ENCODE results near the gene ZNF48.

ZNF48 gene

DNA sequence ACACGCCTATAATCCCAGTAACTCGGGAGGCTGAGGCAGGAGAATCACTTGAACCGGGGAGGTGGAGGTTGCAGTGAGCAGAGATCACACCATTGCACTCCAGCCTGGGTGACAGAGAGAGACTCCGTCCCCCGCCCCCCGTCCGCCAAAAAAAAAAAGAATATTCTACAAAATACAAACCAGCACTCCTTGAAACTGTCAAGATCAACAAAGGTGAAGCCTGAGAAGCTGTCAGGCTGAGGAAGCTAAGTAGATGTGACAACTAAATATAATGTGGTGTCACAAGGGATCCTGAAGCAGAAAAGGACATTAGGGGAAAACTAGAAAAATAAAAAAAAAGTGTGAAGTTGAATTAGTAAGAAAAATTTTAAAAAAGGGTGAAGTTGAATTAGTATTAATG lies 46.3 kb upstream of the ZNF48 start:
- Histone ChIP-seq H3K27ac (ENCODE audit: low read length) (no peak overlapping the region), H4K20me1 (ENCODE audit: insufficient read depth, low read length) (no peaks in the 10 kb centered on the region), H2AFZ (ENCODE audit: low read length) (no peak overlapping the region), H3K79me2 (ENCODE audit: low read length) (peaks cover 22% of the 10 kb centered on the region), H3K27me3 (replicated peaks; ENCODE audit: insufficient read depth, low read length) (no peaks in the 10 kb centered on the region), H3F3A (ENCODE audit: insufficient read depth, low read length) (no peaks in the 10 kb centered on the region), H3K36me3 (replicated peaks; ENCODE audit: insufficient read depth, low read length) (peaks cover 2% of the 10 kb centered on the region; the same call in 1 of the 2 replicates), H3K9me2 (replicated peaks; ENCODE audit: insufficient read depth, low read length) (no peaks in the 10 kb centered on the region), H3K4me2 (ENCODE audit: low read depth, low read length) (no peak overlapping the region), H3K4me3 (ENCODE audit: low read length) (no peak overlapping the region), H3K9ac (ENCODE audit: low read length) (no peak overlapping the region), H3K4me1 (ENCODE audit: low read length) (peaks cover 12% of the 10 kb centered on the region), H3K9me3 (replicated peaks; ENCODE audit: insufficient read depth, low read length) (no peaks in the 10 kb centered on the region)
- no peak for DNase-seq
- TF ChIP-seq, protein P1, sequence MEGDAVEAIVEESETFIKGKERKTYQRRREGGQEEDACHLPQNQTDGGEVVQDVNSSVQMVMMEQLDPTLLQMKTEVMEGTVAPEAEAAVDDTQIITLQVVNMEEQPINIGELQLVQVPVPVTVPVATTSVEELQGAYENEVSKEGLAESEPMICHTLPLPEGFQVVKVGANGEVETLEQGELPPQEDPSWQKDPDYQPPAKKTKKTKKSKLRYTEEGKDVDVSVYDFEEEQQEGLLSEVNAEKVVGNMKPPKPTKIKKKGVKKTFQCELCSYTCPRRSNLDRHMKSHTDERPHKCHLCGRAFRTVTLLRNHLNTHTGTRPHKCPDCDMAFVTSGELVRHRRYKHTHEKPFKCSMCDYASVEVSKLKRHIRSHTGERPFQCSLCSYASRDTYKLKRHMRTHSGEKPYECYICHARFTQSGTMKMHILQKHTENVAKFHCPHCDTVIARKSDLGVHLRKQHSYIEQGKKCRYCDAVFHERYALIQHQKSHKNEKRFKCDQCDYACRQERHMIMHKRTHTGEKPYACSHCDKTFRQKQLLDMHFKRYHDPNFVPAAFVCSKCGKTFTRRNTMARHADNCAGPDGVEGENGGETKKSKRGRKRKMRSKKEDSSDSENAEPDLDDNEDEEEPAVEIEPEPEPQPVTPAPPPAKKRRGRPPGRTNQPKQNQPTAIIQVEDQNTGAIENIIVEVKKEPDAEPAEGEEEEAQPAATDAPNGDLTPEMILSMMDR (IDR thresholded peaks at IDR 0.05; ENCODE audit: low read length) = no peak
- no peak for TF ChIP-seq EZH2 (optimal IDR thresholded peaks at IDR 0.05; ENCODE audit: low read depth, low read length)
- TF ChIP-seq EZH2phosphoT487 (IDR thresholded peaks at IDR 0.05; ENCODE audit: low read length) = no peak

GRCh38 chr16:30349675-30350074 lies 45.5 kb upstream of the ZNF48 start:
- TF ChIP-seq EZH2 (optimal IDR thresholded peaks at IDR 0.05; ENCODE audit: low read depth, low read length) (no peak), EZH2phosphoT487 (IDR thresholded peaks at IDR 0.05; ENCODE audit: low read length) (no peak)
- TF ChIP-seq, protein P1 (IDR thresholded peaks at IDR 0.05; ENCODE audit: low read length) = no peak
- H3K27me3 ChIP-seq (replicated peaks; ENCODE audit: insufficient read depth, low read length) = no peaks in the 10 kb centered on the region
- peaks cover 29% of the 10 kb centered on the region for H3K79me2 ChIP-seq (ENCODE audit: low read length)
- no peaks in the 10 kb centered on the region for H3F3A ChIP-seq (ENCODE audit: insufficient read depth, low read length)
- H4K20me1 ChIP-seq (ENCODE audit: insufficient read depth, low read length) = no peaks in the 10 kb centered on the region
- no peak overlapping the region for H3K9ac ChIP-seq (ENCODE audit: low read length)
- H3K9me2 ChIP-seq (replicated peaks; ENCODE audit: insufficient read depth, low read length) = no peaks in the 10 kb centered on the region
- no peaks in the 10 kb centered on the region for H3K9me3 ChIP-seq (replicated peaks; ENCODE audit: insufficient read depth, low read length)
- DNase-seq = no peak
- H3K27ac ChIP-seq (ENCODE audit: low read length) = no peak overlapping the region
- no peak overlapping the region for H3K4me3 ChIP-seq (ENCODE audit: low read length)
- peaks cover 15% of the 10 kb centered on the region for H3K4me1 ChIP-seq (ENCODE audit: low read length)
- peaks cover 2% of the 10 kb centered on the region; the same call in 1 of the 2 replicates for H3K36me3 ChIP-seq (replicated peaks; ENCODE audit: insufficient read depth, low read length)
- no peak overlapping the region for H3K4me2 ChIP-seq (ENCODE audit: low read depth, low read length)
- H2AFZ ChIP-seq (ENCODE audit: low read length) = no peak overlapping the region

GRCh38 chr16:30350134-30350871 lies 44.9 kb upstream of the ZNF48 start:
- Histone ChIP-seq H3K4me1 (ENCODE audit: low read length) (peaks cover 15% of the 10 kb centered on the region), H3K9ac (ENCODE audit: low read length) (no peak overlapping the region), H3K4me3 (ENCODE audit: low read length) (no peak overlapping the region), H3K9me3 (replicated peaks; ENCODE audit: insufficient read depth, low read length) (no peaks in the 10 kb centered on the region), H3K36me3 (replicated peaks; ENCODE audit: insufficient read depth, low read length) (peaks cover 2% of the 10 kb centered on the region; the same call in 1 of the 2 replicates), H3K27me3 (replicated peaks; ENCODE audit: insufficient read depth, low read length) (no peaks in the 10 kb centered on the region), H3K27ac (ENCODE audit: low read length) (peak overlapping the region; percentile 33; the same call in 1 of the 2 replicates), H3K4me2 (ENCODE audit: low read depth, low read length) (0 out of 2 replicates have a peak overlapping the region, but pooled peaks have one; percentile 4), H4K20me1 (ENCODE audit: insufficient read depth, low read length) (no peaks in the 10 kb centered on the region), H3F3A (ENCODE audit: insufficient read depth, low read length) (no peaks in the 10 kb centered on the region), H3K79me2 (ENCODE audit: low read length) (peaks cover 35% of the 10 kb centered on the region), H3K9me2 (replicated peaks; ENCODE audit: insufficient read depth, low read length) (no peaks in the 10 kb centered on the region), H2AFZ (ENCODE audit: low read length) (no peak overlapping the region)
- DNase-seq = peak; percentile 49
- TF ChIP-seq, protein P1 (IDR thresholded peaks at IDR 0.05; ENCODE audit: low read length) = no peak
- TF ChIP-seq EZH2 (optimal IDR thresholded peaks at IDR 0.05; ENCODE audit: low read depth, low read length) (no peak), EZH2phosphoT487 (IDR thresholded peaks at IDR 0.05; ENCODE audit: low read length) (no peak)
